HG03066 (cell line): Measurements from ENCODE around the gene NBEA.

Experiments
- ATAC-seq: cut with Tn5 transposase; IDR thresholded peaks from one replicate; pipeline ENCODE4 v1.9.1; 2021; ENCODE audit warnings: low read depth; ENCODE audit not compliant: unreplicated experiment

The NBEA gene

GRCh38 chr13:35484384-35484783 is 542.3 kb downstream of the NBEA start:
- no peak for ATAC-seq

GRCh38 chr13:35485424-35485823 is 543.4 kb downstream of the NBEA start:
- no peak for ATAC-seq

GRCh38 chr13:35489050-35489449 is 547.0 kb downstream of the NBEA start:
- ATAC-seq, result no peak

GRCh38 chr13:35496006-35496405 is 553.9 kb downstream of the NBEA start:
- ATAC-seq, result no peak

- no peak for ATAC-seq
Observed at GRCh38 chr13:35496761-35497386, 554.8 kb downstream of the NBEA start.

- no peak for ATAC-seq
Observed at GRCh38 chr13:35498231-35498630, 556.2 kb downstream of the NBEA start.

- no peak for ATAC-seq
Observed at GRCh38 chr13:35499196-35499662, 557.2 kb downstream of the NBEA start.

- ATAC-seq, result no peak
Observed at GRCh38 chr13:35499676-35500075, 557.6 kb downstream of the NBEA start.

- ATAC-seq, result no peak
Observed at GRCh38 chr13:35500144-35500543, 558.1 kb downstream of the NBEA start.

GRCh38 chr13:35501661-35502235 is 559.7 kb downstream of the NBEA start:
- ATAC-seq, result no peak

- ATAC-seq, result no peak
Observed at GRCh38 chr13:35502456-35502855, 560.4 kb downstream of the NBEA start.

- ATAC-seq, result no peak
Observed at GRCh38 chr13:35512271-35512920, 570.3 kb downstream of the NBEA start.

GRCh38 chr13:35514061-35514477 is 572.0 kb downstream of the NBEA start:
- no peak for ATAC-seq

- ATAC-seq, result no peak
Observed at GRCh38 chr13:35514801-35515502, 572.9 kb downstream of the NBEA start.

GRCh38 chr13:35518337-35518946 is 576.4 kb downstream of the NBEA start:
- ATAC-seq, result no peak

- no peak for ATAC-seq
Observed at GRCh38 chr13:35524171-35524570, 582.1 kb downstream of the NBEA start.

- no peak for ATAC-seq
Observed at GRCh38 chr13:35526577-35526976, 584.5 kb downstream of the NBEA start.

GRCh38 chr13:35527451-35527850 is 585.4 kb downstream of the NBEA start:
- ATAC-seq, result no peak

GRCh38 chr13:35530147-35530546 is 588.1 kb downstream of the NBEA start:
- no peak for ATAC-seq

- ATAC-seq, result no peak
Observed at GRCh38 chr13:35530581-35530980, 588.5 kb downstream of the NBEA start.

- no peak for ATAC-seq
Observed at GRCh38 chr13:35531526-35531925, 589.5 kb downstream of the NBEA start.
